Lung (tissue), 12 donors: Measurements from ENCODE around the gene NIFK. TPM values are rescaled to one million over a fixed set of nuclear protein-coding genes. Genes with fewer than 3 reads are reported as not detected.

Experiments used
- ATAC-seq: fragments of 200-7000 bp; cut with Tn5 transposase; one replicate; pipeline ENCODE4 v1.9.1; 2020; ENCODE audit warnings: moderate number of reproducible peaks; ENCODE audit not compliant: insufficient read depth, low FRiP score
- DNase-seq, 3 donors: peaks; one replicate each; pipeline ENCODE4 v3.0.0-alpha.2; 2013 to 2017
- H3K27ac ChIP-seq, 2 donors: one replicate each; pipeline ENCODE4 v1.5.1; 2013; ENCODE audit warnings: mild to moderate bottlenecking in 2 of 2, moderate library complexity in 2 of 2, control low read depth in 1 of 2, inconsistent platforms in 1 of 2, low read depth in 1 of 2, low read length in 1 of 2
- H3K27me3 ChIP-seq, 3 donors: one replicate each; pipeline ENCODE4 v1.5.1; 2013; ENCODE audit warnings: low read length in 2 of 3; ENCODE audit not compliant: control insufficient read depth in 3 of 3, insufficient read depth in 3 of 3
- H3K36me3 ChIP-seq, 4 donors: one replicate each; pipeline ENCODE4 v1.5.1; 2013; ENCODE audit warnings: low read length in 4 of 4, mild to moderate bottlenecking in 1 of 4, moderate library complexity in 1 of 4; ENCODE audit not compliant: control insufficient read depth in 4 of 4, insufficient read depth in 4 of 4
- H3K4me1 ChIP-seq, 5 donors: one replicate each; pipeline ENCODE4 v1.5.1; 2013; ENCODE audit warnings: low read length in 5 of 5, mild to moderate bottlenecking in 2 of 5, moderate library complexity in 1 of 5; ENCODE audit not compliant: control insufficient read depth in 5 of 5, insufficient read depth in 5 of 5
- H3K4me3 ChIP-seq: one replicate; pipeline ENCODE4 v1.5.1; 2013; ENCODE audit warnings: mild to moderate bottlenecking, control low read depth, moderate library complexity
- H3K9ac ChIP-seq, 2 donors: one replicate each; pipeline ENCODE4 v1.5.1; 2013; ENCODE audit warnings: low read length in 2 of 2, control low read depth in 1 of 2; ENCODE audit not compliant: insufficient read depth in 1 of 2
- H3K9me3 ChIP-seq, 4 donors: one replicate each; pipeline ENCODE4 v1.5.1; 2013; ENCODE audit warnings: low read length in 3 of 4, mild to moderate bottlenecking in 1 of 4, moderate library complexity in 1 of 4; ENCODE audit not compliant: control insufficient read depth in 4 of 4, insufficient read depth in 3 of 4
- CTCF ChIP-seq: IDR thresholded peaks from 2 replicates; pipeline ENCODE4 v1.5.1; 2012; ENCODE audit warnings: mild to moderate bottlenecking; ENCODE audit errors: control extremely low read depth, extremely low read depth
- WGBS, 2 donors: extraction: QIAGEN DNeasy Blood & Tissue Kit; methylation state at CpG; one replicate each; pipeline ENCODE4 v1.1.7; 2013; 5-methylcytosine and 5-hydroxymethylcytosine counted together
- polyA plus RNA-seq, 2 donors: library from polyadenylated mRNA; stranded (reverse); fragments of 200-250 nt; gene quantifications; one replicate each; pipeline ENCODE4 v1.2.1, GENCODE V29; 2013
- total RNA-seq, 2 donors: library from RNA; depleted of rRNA in 1 of 2; stranded (reverse); fragments of >200 nt in 1 of 2; gene quantifications; one replicate each; pipeline ENCODE4 v1.2.1, GENCODE V29; 2014 to 2021
- donor health status: control.
- donor health status: control.
- donor health status: Bipolar disorder and iron deficiency.
- donor health status: healthy.
- donor health status: DM: yes; HTN: yes; CAD: no.

NIFK gene
- total and polyA plus RNA-seq, 4 donors, result 32.2 to 78.0 (median 35.4) TPM

- H3K4me1 ChIP-seq, result peaks cover 0 to 9% (median 2%) of the 10 kb centered on the region in 5 donors
- DNase-seq (peak in 2 of 3 donors; percentile 47 to 70), ATAC-seq (no peak)
- 80% methylated on average over 1 of the region's 1 CpG for WGBS, 2 donors
- no peak overlapping the region for H3K4me3 ChIP-seq
- no peaks in the 10 kb centered on the region for H3K27me3 ChIP-seq
- no peak for TF ChIP-seq CTCF
- H3K36me3 ChIP-seq, result no peaks in the 10 kb centered on the region
- H3K9me3 ChIP-seq, result no peaks in the 10 kb centered on the region
- H3K9ac ChIP-seq, result no peak overlapping the region
- H3K27ac ChIP-seq, result no peak overlapping the region
Measured at GRCh38 chr2:121777699-121778058, 41.0 kb upstream of the NIFK start.

- DNase-seq (peak in 1 of 3 donors; percentile 27), ATAC-seq (no peak)
- Histone ChIP-seq H3K9ac (no peak overlapping the region), H3K27me3 (no peaks in the 10 kb centered on the region), H3K27ac (no peak overlapping the region), H3K4me1 (peaks cover 0 to 9% (median 2%) of the 10 kb centered on the region in 5 donors), H3K4me3 (no peak overlapping the region), H3K9me3 (no peaks in the 10 kb centered on the region), H3K36me3 (no peaks in the 10 kb centered on the region)
- 62 to 82% methylated on average over 12 of the region's 12 CpGs for WGBS, 2 donors
- no peak for TF ChIP-seq CTCF
Measured at GRCh38 chr2:121776885-121777698, 40.4 kb upstream of the NIFK start.

GRCh38 chr2:121776361-121776760, 39.7 kb upstream of the NIFK start:
- 79 to 81% methylated on average over 3 of the region's 3 CpGs for WGBS, 2 donors
- no peak overlapping the region for H3K4me3 ChIP-seq
- ATAC-seq, result no peak

More at GRCh38 chr2:121776361-121776760, 39.7 kb upstream of the NIFK start:
- H3K9me3 ChIP-seq, result no peaks in the 10 kb centered on the region
- no peaks in the 10 kb centered on the region for H3K36me3 ChIP-seq
- peaks cover 0 to 13% (median 6%) of the 10 kb centered on the region in 5 donors for H3K4me1 ChIP-seq
- H3K27ac ChIP-seq, result no peak overlapping the region
- H3K27me3 ChIP-seq, result no peaks in the 10 kb centered on the region
- TF ChIP-seq CTCF, result no peak
- H3K9ac ChIP-seq, result no peak overlapping the region
- no peak for DNase-seq
